Vagina (tissue), 2 donors: Measurements from ENCODE around the gene QSER1. TPM values are rescaled to one million over a fixed set of nuclear protein-coding genes. Genes with fewer than 3 reads are reported as not detected.
"Not testable (repeated sequence)": the region's sequence is repeated elsewhere in the genome, so short reads cannot be mapped to it uniquely, and the experiment has no call there.

Experiments
- DNase-seq, 2 donors: peaks; one replicate each; pipeline ENCODE4 v3.0.0-alpha.2; 2017; ENCODE audit errors: extremely low spot score in 2 of 2
- H3K27ac ChIP-seq: fragments of 200-600 bp; sonication (generic); one replicate; pipeline ENCODE4 v1.5.1; 2019
- H3K27me3 ChIP-seq: fragments of 200-600 bp; sonication (generic); one replicate; pipeline ENCODE4 v1.5.1; 2019
- H3K36me3 ChIP-seq, 2 donors: fragments of 200-600 bp; sonication (generic); one replicate each; pipeline ENCODE4 v1.5.1; 2017 to 2019
- H3K4me1 ChIP-seq: fragments of 200-600 bp; sonication (generic); one replicate; pipeline ENCODE4 v1.5.1; 2019
- H3K4me3 ChIP-seq, 2 donors: fragments of 200-600 bp; sonication (generic); 1 replicate in 1 of 2; 2 replicates in 1 of 2; pipeline ENCODE4 v1.5.1; 2016 to 2019
- H3K9me3 ChIP-seq: fragments of 200-600 bp; sonication (generic); one replicate; pipeline ENCODE4 v1.5.1; 2019
- POLR2A ChIP-seq, 2 donors: fragments of 450-650 bp; IDR thresholded peaks; one replicate each; pipeline ENCODE4 v1.6.1; 2017; ENCODE audit warnings: antibody characterized with exemption in 2 of 2, mild to moderate bottlenecking in 2 of 2, moderate library complexity in 2 of 2
- POLR2AphosphoS5 ChIP-seq, 2 donors: sonication (generic); formaldehyde crosslinking; IDR thresholded peaks; one replicate each; pipeline ENCODE4 v1.9.0; 2017; ENCODE audit warnings: antibody characterized with exemption in 2 of 2, mild to moderate bottlenecking in 2 of 2, low read depth in 1 of 2; ENCODE audit not compliant: insufficient read depth in 1 of 2
- intact Hi-C: fragments of 100-400 bp; cut with DNase I; formaldehyde crosslinking; loops from one replicate; pipeline ENCODE4 v1.15.1; 2023
- total RNA-seq: library from RNA; depleted of rRNA; stranded (reverse); fragments of >200 nt; gene quantifications from one replicate; pipeline ENCODE4 v1.2.3, GENCODE V29; 2016
- TF ChIP-seq, protein P1 (sequence below), 3 experiments: fragments of 450-650 bp in 2 of 3; fragments of 200-600 bp in 1 of 3; sonication (generic) in 1 of 3; IDR thresholded peaks; one replicate each; pipeline ENCODE4 v1.5.1; 2017 to 2019; ENCODE audit warnings: antibody characterized with exemption in 3 of 3, mild to moderate bottlenecking in 2 of 3, moderate library complexity in 2 of 3

QSER1 gene
- total RNA-seq, 1 donor from 2014 or later, result 39.0 TPM

- Histone ChIP-seq H3K4me1 (no peaks in the 10 kb centered on the region), H3K27ac (no peak overlapping the region), H3K9me3 (no peaks in the 10 kb centered on the region), H3K4me3 (no peak overlapping the region), H3K36me3 (no peaks in the 10 kb centered on the region), H3K27me3 (no peaks in the 10 kb centered on the region)
- no peak for DNase-seq
- intact Hi-C loops, result no loop called here
- TF ChIP-seq, protein P1, sequence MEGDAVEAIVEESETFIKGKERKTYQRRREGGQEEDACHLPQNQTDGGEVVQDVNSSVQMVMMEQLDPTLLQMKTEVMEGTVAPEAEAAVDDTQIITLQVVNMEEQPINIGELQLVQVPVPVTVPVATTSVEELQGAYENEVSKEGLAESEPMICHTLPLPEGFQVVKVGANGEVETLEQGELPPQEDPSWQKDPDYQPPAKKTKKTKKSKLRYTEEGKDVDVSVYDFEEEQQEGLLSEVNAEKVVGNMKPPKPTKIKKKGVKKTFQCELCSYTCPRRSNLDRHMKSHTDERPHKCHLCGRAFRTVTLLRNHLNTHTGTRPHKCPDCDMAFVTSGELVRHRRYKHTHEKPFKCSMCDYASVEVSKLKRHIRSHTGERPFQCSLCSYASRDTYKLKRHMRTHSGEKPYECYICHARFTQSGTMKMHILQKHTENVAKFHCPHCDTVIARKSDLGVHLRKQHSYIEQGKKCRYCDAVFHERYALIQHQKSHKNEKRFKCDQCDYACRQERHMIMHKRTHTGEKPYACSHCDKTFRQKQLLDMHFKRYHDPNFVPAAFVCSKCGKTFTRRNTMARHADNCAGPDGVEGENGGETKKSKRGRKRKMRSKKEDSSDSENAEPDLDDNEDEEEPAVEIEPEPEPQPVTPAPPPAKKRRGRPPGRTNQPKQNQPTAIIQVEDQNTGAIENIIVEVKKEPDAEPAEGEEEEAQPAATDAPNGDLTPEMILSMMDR (IDR thresholded peaks at IDR 0.05), result no peak
- no peak for TF ChIP-seq POLR2A (IDR thresholded peaks at IDR 0.05)
- TF ChIP-seq POLR2AphosphoS5 (IDR thresholded peaks at IDR 0.05; ENCODE audit: insufficient read depth in 1 of 2, low read depth in 1 of 2), result no peak
Observed at GRCh38 chr11:32885556-32885955, 7.1 kb upstream of the QSER1 start.

GRCh38 chr11:32886180-32886579 lies 6.4 kb upstream of the QSER1 start:
- H3K27ac ChIP-seq, result no peak overlapping the region
- H3K9me3 ChIP-seq, result no peaks in the 10 kb centered on the region
- H3K36me3 ChIP-seq, result no peaks in the 10 kb centered on the region
- no peaks in the 10 kb centered on the region for H3K27me3 ChIP-seq
- TF ChIP-seq, protein P1 (IDR thresholded peaks at IDR 0.05), result no peak
- TF ChIP-seq POLR2A (IDR thresholded peaks at IDR 0.05) (no peak), POLR2AphosphoS5 (IDR thresholded peaks at IDR 0.05; ENCODE audit: insufficient read depth in 1 of 2, low read depth in 1 of 2) (no peak)
- intact Hi-C loops, result no loop called here
- no peak overlapping the region for H3K4me3 ChIP-seq
- peaks cover under 1% of the 10 kb centered on the region for H3K4me1 ChIP-seq
- DNase-seq, result no peak

DNA sequence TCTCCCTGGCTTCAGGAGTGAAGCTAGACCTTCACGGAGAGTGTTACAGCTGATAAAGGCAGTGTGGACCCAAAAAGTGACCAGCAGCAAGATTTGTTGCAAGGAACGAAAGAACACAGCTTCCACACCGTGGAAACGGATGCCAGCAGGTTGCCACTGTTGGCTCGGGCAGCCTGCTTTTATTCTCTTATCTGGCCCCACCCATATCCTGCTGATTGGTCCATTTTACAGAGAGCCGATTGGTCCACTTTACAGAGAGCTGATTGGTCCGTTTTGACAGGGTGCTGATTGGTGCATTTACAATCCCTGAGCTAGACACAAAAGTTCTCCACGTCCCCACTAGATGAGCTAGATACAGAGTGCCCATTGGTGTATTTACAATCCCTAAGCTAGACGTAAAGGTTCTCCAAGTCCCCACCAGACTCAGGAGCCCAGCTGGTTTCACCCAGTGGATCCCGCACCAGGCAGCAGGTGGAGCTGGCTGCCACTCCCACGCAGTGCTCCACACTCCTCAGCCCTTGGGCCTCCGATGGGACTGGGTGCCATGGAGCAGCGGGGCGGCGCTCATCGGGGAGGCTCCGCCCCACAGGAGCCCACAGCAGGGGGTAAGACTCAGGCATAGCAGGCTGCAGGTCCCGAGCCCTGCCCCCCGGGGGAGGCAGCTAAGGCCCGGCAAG lies 4.8 kb upstream of the QSER1 start:
- H3K27me3 ChIP-seq, DNase-seq, H3K9me3 ChIP-seq, H3K27ac ChIP-seq, H3K4me3 ChIP-seq, H3K4me1 ChIP-seq, intact Hi-C loops, H3K36me3 ChIP-seq: not testable (repeated sequence)

DNA sequence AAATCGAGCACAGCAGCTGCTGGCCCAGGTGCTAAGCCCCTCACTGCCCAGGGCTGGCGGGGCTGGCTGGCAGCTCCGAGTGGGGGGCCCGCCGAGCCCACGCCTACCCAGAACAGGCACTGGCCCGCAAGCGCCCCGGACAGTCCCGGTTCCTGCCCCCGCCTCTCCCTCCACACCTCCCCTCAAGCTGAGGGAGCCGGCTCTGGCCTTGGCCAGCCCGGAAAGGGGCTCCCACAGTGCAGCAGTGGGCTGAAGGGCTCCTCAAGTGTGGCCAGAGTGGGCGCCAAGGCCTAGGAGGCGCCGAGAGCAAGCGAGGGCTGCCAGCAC lies 4.3 kb upstream of the QSER1 start:
- H3K27ac ChIP-seq, intact Hi-C loops, DNase-seq, H3K4me3 ChIP-seq, H3K9me3 ChIP-seq, H3K27me3 ChIP-seq, H3K36me3 ChIP-seq, H3K4me1 ChIP-seq: not testable (repeated sequence)

- Histone ChIP-seq H3K4me1 (peaks cover 8% of the 10 kb centered on the region), H3K27ac (no peak overlapping the region), H3K27me3 (no peaks in the 10 kb centered on the region), H3K9me3 (no peaks in the 10 kb centered on the region), H3K4me3 (no peak overlapping the region), H3K36me3 (no peaks in the 10 kb centered on the region)
- intact Hi-C loops, result no loop called here
- TF ChIP-seq POLR2AphosphoS5 (IDR thresholded peaks at IDR 0.05; ENCODE audit: insufficient read depth in 1 of 2, low read depth in 1 of 2), result no peak
- no peak for DNase-seq
Observed at GRCh38 chr11:32888805-32889204, 3.8 kb upstream of the QSER1 start.

DNA sequence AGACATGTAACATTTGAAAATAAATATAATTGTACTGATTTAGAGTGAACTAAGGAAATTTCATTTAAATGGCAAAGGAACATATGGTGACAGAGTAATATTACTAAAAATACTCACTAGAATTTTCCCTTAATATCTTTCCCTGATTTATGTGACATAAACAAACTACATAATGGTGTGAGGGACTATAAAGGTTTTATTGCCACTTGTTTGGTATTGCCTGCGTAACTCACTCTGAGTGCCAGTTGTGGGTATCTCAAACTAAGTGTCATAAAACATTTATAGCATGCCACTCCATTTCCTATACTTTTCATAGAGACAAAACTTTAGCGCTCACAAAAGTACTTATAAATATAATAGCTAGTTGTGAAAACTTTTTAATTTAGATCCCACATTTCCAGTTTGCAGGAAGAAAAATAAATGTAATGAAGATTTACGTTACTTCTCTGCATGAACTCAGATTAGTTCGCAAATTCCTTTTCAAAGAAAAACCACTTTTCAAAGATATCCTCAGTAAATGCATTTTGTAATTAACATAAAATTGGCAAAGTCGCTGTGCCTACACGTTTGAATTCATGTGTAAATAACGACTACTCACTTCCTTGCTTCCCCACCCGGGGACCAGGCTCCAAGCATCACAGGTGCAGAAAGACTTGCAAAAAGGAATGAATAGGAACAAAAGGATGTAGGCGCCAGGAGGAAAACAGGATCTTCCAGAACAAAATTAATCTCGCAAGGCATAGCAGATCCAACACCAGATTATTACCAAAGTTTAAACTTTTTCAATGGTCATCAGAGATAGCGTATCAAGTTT lies 1.6 kb upstream of the QSER1 start:
- intact Hi-C loops, result no loop called here
- Histone ChIP-seq H3K4me1 (peaks cover 27% of the 10 kb centered on the region), H3K27me3 (no peaks in the 10 kb centered on the region), H3K27ac (no peak overlapping the region), H3K4me3 (peak overlapping the region in 1 of 2 donors; percentile 70), H3K36me3 (no peaks in the 10 kb centered on the region), H3K9me3 (no peaks in the 10 kb centered on the region)
- no peak for DNase-seq
- TF ChIP-seq, protein P1 (IDR thresholded peaks at IDR 0.05), result no peak
- TF ChIP-seq POLR2AphosphoS5 (IDR thresholded peaks at IDR 0.05; ENCODE audit: insufficient read depth in 1 of 2, low read depth in 1 of 2) (no peak), POLR2A (IDR thresholded peaks at IDR 0.05) (no peak)
